Stomach (tissue), 9 donors: Measurements from ENCODE around the gene LRP1. TPM values are rescaled to one million over a fixed set of nuclear protein-coding genes. Genes with fewer than 3 reads are reported as not detected.
A peak's percentile ranks its signal among the peaks of the same experiment; 100 is the strongest.

ENCODE experiments used
- DNase-seq, 2 donors: peaks; one replicate each; pipeline versions ENCODE4 v3.0.0 to v3.0.0-alpha.2; 2013 to 2019
- H3K27ac ChIP-seq, 5 donors: fragments of 200-600 bp in 4 of 5; sonication (generic) in 4 of 5; one replicate each; pipeline ENCODE4 v1.5.1; 2013 to 2019; ENCODE audit warnings: mild to moderate bottlenecking in 1 of 5, moderate library complexity in 1 of 5
- H3K27me3 ChIP-seq, 3 donors: fragments of 200-600 bp; sonication (generic); one replicate each; pipeline ENCODE4 v1.5.1; 2017 to 2019; ENCODE audit warnings: mixed run types in 1 of 3
- H3K36me3 ChIP-seq, 4 donors: fragments of 200-600 bp; sonication (generic); 1 replicate in 3 of 4; 2 replicates in 1 of 4; pipeline ENCODE4 v1.5.1; 2016 to 2019
- H3K4me1 ChIP-seq, 4 donors: fragments of 200-600 bp; sonication (generic); one replicate each; pipeline ENCODE4 v1.5.1; 2016 to 2019
- H3K4me3 ChIP-seq, 4 donors: fragments of 200-600 bp; sonication (generic) in 3 of 4; one replicate each; pipeline ENCODE4 v1.5.1; 2016 to 2019; ENCODE audit warnings: mild to moderate bottlenecking in 1 of 4
- H3K9me3 ChIP-seq, 4 donors: fragments of 200-600 bp; sonication (generic); one replicate each; pipeline ENCODE4 v1.5.1; 2016 to 2019
- EP300 ChIP-seq: sonication (generic); formaldehyde crosslinking; IDR thresholded peaks from one replicate; pipeline ENCODE4 v1.6.1; 2017; ENCODE audit warnings: antibody characterized with exemption
- POLR2A ChIP-seq, 4 donors: fragments of 450-650 bp; IDR thresholded peaks; one replicate each; pipeline ENCODE4 v1.6.1; 2016; ENCODE audit warnings: antibody characterized with exemption in 4 of 4, control low read depth in 2 of 4, mild to moderate bottlenecking in 1 of 4, moderate library complexity in 1 of 4
- POLR2AphosphoS5 ChIP-seq, 3 donors: sonication (generic); formaldehyde crosslinking; IDR thresholded peaks; one replicate each; pipeline ENCODE4 v1.6.1; 2016; ENCODE audit warnings: antibody characterized with exemption in 3 of 3
- WGBS, 5 donors: extraction: QIAGEN DNeasy Blood & Tissue Kit in 3 of 5; methylation state at CpG; one replicate each; pipeline versions ENCODE4 v1.1.5 to v1.1.7; 2013 to 2018; 5-methylcytosine and 5-hydroxymethylcytosine counted together
- intact Hi-C: fragments of 100-400 bp; cut with DNase I; formaldehyde crosslinking; loops from one replicate; pipeline ENCODE4 v1.15.1; 2023; ENCODE audit warnings: low total_unique reads
- polyA plus RNA-seq, 3 donors: library from polyadenylated mRNA; stranded (reverse); fragments of 200-250 nt; gene quantifications; one replicate each; pipeline ENCODE4 v1.2.3, GENCODE V29; 2013
- total RNA-seq, 5 donors: library from RNA; depleted of rRNA; stranded (reverse); fragments of >200 nt; gene quantifications; one replicate each; pipeline versions ENCODE4 v1.1.0 to v1.2.3, GENCODE V29; 2014 to 2016
- TF ChIP-seq, protein P1 (sequence below), 7 experiments: fragments of 450-650 bp in 4 of 7; fragments of 200-600 bp in 3 of 7; sonication (generic) in 3 of 7; IDR thresholded peaks; one replicate each; pipeline ENCODE4 v1.5.1; 2016 to 2019; ENCODE audit warnings: antibody characterized with exemption in 7 of 7, control low read depth in 2 of 7, mild to moderate bottlenecking in 1 of 7
- donor health status: healthy with polysubstance abuse.
- donor health status: Bipolar disorder and iron deficiency.
- donor health status: healthy.

The LRP1 gene
- total and polyA plus RNA-seq, 8 donors: 13.5 to 510 (median 100) TPM

DNA sequence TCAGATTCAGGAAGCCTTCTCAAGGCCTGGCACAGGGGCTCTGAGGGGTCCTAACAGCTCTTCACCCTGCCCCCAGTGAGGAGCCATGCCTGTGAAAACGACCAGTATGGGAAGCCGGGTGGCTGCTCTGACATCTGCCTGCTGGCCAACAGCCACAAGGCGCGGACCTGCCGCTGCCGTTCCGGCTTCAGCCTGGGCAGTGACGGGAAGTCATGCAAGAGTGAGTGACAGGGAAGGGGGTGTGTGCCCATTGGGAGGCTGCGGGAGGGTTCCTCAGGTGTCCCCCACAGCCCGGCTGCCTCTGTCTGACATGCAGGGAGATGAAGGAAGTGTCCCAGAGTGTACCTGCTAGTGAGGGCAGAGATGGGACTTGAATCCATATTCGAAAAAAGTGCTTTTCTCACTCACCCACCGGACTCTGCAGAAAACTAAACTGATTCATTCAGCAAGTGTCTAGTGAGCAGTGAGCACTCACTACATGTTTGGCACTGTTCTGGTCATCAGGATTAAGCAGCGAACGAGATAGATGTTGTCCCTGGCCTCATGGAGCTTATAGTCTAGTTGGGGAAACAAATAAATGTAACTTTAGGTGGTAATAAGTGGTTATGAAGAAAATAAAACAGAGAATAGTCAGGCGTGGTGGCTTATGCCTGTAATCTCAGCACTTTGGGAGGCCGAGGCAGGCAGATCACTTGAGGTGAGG is 28.6 kb downstream of the LRP1 start:
- Histone ChIP-seq H3K27me3 (no peaks in the 10 kb centered on the region), H3K4me1 (peaks cover 19 to 50% (median 25%) of the 10 kb centered on the region in 4 donors), H3K4me3 (no peak overlapping the region), H3K27ac (peak overlapping the region in 2 of 5 donors; percentile 7 to 14), H3K9me3 (no peaks in the 10 kb centered on the region), H3K36me3 (peaks cover 29 to 82% (median 79%) of the 10 kb centered on the region in 4 donors)
- intact Hi-C loops: no loop called here
- no peak for TF ChIP-seq EP300
- no peak for TF ChIP-seq POLR2A (IDR thresholded peaks at IDR 0.05)
- TF ChIP-seq, protein P1, sequence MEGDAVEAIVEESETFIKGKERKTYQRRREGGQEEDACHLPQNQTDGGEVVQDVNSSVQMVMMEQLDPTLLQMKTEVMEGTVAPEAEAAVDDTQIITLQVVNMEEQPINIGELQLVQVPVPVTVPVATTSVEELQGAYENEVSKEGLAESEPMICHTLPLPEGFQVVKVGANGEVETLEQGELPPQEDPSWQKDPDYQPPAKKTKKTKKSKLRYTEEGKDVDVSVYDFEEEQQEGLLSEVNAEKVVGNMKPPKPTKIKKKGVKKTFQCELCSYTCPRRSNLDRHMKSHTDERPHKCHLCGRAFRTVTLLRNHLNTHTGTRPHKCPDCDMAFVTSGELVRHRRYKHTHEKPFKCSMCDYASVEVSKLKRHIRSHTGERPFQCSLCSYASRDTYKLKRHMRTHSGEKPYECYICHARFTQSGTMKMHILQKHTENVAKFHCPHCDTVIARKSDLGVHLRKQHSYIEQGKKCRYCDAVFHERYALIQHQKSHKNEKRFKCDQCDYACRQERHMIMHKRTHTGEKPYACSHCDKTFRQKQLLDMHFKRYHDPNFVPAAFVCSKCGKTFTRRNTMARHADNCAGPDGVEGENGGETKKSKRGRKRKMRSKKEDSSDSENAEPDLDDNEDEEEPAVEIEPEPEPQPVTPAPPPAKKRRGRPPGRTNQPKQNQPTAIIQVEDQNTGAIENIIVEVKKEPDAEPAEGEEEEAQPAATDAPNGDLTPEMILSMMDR (IDR thresholded peaks at IDR 0.05): no peak
- no peak for TF ChIP-seq POLR2AphosphoS5 (IDR thresholded peaks at IDR 0.05)
- WGBS, 5 donors: 68 to 88% (median 82%) methylated on average over 9 to 16 of the region's 16 CpGs
- no peak for DNase-seq

DNA sequence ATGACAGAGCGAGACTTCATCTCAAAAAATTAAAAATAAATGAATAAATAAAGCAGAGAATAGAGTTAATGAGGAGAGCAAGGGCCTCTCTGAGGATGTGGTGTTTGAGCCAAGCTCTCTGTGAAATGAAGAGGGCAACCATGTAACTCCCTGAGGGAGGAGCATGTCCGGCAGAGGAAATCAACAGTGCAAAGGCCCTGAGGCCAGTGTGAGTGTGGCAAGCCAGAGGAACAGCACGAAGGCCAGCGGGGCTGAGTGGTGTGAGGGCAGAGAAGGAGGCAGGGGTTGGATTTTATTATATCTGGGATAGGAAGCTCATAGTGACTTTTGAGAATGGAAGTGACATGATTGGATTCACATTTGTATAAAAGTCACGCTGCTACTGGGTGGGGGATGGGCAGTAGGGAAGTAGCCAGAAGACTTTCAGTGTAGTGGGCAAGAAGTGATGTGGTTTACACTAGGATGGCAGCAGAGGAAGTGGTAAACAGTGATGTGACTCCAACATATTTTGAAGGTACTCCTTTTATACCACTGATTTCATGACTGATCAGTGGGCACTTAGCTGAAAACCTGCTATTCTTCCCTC is 29.4 kb downstream of the LRP1 start:
- 80 to 94% (median 90%) methylated on average over 5 of the region's 5 CpGs for WGBS, 5 donors
- TF ChIP-seq EP300: no peak
- TF ChIP-seq, protein P1 (IDR thresholded peaks at IDR 0.05): no peak
- TF ChIP-seq POLR2A (IDR thresholded peaks at IDR 0.05): no peak
- TF ChIP-seq POLR2AphosphoS5 (IDR thresholded peaks at IDR 0.05): no peak
- Histone ChIP-seq H3K4me1 (peaks cover 12 to 42% (median 17%) of the 10 kb centered on the region in 4 donors), H3K27me3 (no peaks in the 10 kb centered on the region), H3K27ac (peak overlapping the region in 2 of 5 donors; percentile 18 to 55), H3K36me3 (peaks cover 34 to 90% (median 87%) of the 10 kb centered on the region in 4 donors), H3K9me3 (no peaks in the 10 kb centered on the region), H3K4me3 (no peak overlapping the region)
- no peak for DNase-seq
- intact Hi-C loops: no loop called here

GRCh38 chr12:57158186-57158585 is 29.9 kb downstream of the LRP1 start:
- peaks cover 9 to 36% (median 14%) of the 10 kb centered on the region in 4 donors for H3K4me1 ChIP-seq
- H3K4me3 ChIP-seq: no peak overlapping the region
- peak overlapping the region in 2 of 5 donors; percentile 18 to 55 for H3K27ac ChIP-seq
- H3K36me3 ChIP-seq: peaks cover 38 to 95% (median 92%) of the 10 kb centered on the region in 4 donors
- H3K9me3 ChIP-seq: no peaks in the 10 kb centered on the region
- intact Hi-C loops: no loop called here
- no peak for DNase-seq
- no peaks in the 10 kb centered on the region for H3K27me3 ChIP-seq
- TF ChIP-seq EP300 (no peak), POLR2AphosphoS5 (IDR thresholded peaks at IDR 0.05) (no peak), POLR2A (IDR thresholded peaks at IDR 0.05) (no peak)
- TF ChIP-seq, protein P1 (IDR thresholded peaks at IDR 0.05): no peak
- 86 to 93% (median 91%) methylated on average over 10 to 16 of the region's 16 CpGs for WGBS, 5 donors

DNA sequence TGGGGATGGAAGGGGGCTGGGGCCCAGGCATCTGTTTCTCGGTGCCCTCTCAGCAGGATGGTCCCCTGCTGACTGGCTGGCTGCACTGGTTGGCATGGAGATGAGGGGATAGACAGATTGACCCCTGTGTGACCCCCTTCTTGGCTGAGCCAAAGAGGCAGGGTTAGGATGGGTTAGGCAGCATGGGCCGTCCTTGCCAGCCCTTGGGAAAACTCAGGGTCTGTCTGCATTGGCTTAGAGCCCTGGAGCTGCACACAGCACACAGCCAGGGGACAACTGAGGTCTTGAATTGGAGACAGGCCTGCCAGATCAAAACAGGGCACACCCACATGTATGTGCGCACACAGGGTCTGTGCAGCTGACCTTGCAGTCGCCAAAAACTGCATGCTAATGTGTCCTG is 30.4 kb downstream of the LRP1 start:
- intact Hi-C loops: no loop called here
- Histone ChIP-seq H3K27ac (peak overlapping the region in 2 of 5 donors; percentile 18 to 55), H3K9me3 (no peaks in the 10 kb centered on the region), H3K4me3 (no peak overlapping the region), H3K36me3 (peaks cover 40 to 100% (median 95%) of the 10 kb centered on the region in 4 donors), H3K27me3 (no peaks in the 10 kb centered on the region), H3K4me1 (peaks cover 6 to 32% (median 10%) of the 10 kb centered on the region in 4 donors)
- no peak for DNase-seq
- WGBS, 5 donors: 65 to 85% (median 78%) methylated on average over 4 of the region's 4 CpGs
- TF ChIP-seq POLR2AphosphoS5 (IDR thresholded peaks at IDR 0.05): no peak
- no peak for TF ChIP-seq EP300
- no peak for TF ChIP-seq POLR2A (IDR thresholded peaks at IDR 0.05)
- TF ChIP-seq, protein P1 (IDR thresholded peaks at IDR 0.05): no peak
